ENCODE data around the gene AGMO.

GRCh38 chr7:15508258-15508657, 53.6 kb downstream of the AGMO start:
- TF ChIP-seq RAD21 (IDR thresholded peaks at IDR 0.05) (no peak), CTCF (IDR thresholded peaks at IDR 0.05; ENCODE audit: low read depth, low read length, missing input control) (no peak), YY1 (IDR thresholded peaks at IDR 0.05) (no peak), RXRA (IDR thresholded peaks at IDR 0.05) (no peak), TAF1 (conservative IDR thresholded peaks at IDR 0.05) (no peak), GABPA (IDR thresholded peaks at IDR 0.05 in 1 of 2, conservative IDR thresholded peaks at IDR 0.05 in 1 of 2) (no peak), MAX (IDR thresholded peaks at IDR 0.05) (no peak), JUND (IDR thresholded peaks at IDR 0.05) (no peak), SP1 (IDR thresholded peaks at IDR 0.05) (no peak), HNF4G (IDR thresholded peaks at IDR 0.05) (no peak)
- TF ChIP-seq, protein P1, sequence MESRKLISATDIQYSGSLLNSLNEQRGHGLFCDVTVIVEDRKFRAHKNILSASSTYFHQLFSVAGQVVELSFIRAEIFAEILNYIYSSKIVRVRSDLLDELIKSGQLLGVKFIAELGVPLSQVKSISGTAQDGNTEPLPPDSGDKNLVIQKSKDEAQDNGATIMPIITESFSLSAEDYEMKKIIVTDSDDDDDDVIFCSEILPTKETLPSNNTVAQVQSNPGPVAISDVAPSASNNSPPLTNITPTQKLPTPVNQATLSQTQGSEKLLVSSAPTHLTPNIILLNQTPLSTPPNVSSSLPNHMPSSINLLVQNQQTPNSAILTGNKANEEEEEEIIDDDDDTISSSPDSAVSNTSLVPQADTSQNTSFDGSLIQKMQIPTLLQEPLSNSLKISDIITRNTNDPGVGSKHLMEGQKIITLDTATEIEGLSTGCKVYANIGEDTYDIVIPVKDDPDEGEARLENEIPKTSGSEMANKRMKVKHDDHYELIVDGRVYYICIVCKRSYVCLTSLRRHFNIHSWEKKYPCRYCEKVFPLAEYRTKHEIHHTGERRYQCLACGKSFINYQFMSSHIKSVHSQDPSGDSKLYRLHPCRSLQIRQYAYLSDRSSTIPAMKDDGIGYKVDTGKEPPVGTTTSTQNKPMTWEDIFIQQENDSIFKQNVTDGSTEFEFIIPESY (IDR thresholded peaks at IDR 0.05): no peak
- TF ChIP-seq, protein P2, sequence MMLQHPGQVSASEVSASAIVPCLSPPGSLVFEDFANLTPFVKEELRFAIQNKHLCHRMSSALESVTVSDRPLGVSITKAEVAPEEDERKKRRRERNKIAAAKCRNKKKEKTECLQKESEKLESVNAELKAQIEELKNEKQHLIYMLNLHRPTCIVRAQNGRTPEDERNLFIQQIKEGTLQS (IDR thresholded peaks at IDR 0.05): no peak
- TF ChIP-seq, protein P3, sequence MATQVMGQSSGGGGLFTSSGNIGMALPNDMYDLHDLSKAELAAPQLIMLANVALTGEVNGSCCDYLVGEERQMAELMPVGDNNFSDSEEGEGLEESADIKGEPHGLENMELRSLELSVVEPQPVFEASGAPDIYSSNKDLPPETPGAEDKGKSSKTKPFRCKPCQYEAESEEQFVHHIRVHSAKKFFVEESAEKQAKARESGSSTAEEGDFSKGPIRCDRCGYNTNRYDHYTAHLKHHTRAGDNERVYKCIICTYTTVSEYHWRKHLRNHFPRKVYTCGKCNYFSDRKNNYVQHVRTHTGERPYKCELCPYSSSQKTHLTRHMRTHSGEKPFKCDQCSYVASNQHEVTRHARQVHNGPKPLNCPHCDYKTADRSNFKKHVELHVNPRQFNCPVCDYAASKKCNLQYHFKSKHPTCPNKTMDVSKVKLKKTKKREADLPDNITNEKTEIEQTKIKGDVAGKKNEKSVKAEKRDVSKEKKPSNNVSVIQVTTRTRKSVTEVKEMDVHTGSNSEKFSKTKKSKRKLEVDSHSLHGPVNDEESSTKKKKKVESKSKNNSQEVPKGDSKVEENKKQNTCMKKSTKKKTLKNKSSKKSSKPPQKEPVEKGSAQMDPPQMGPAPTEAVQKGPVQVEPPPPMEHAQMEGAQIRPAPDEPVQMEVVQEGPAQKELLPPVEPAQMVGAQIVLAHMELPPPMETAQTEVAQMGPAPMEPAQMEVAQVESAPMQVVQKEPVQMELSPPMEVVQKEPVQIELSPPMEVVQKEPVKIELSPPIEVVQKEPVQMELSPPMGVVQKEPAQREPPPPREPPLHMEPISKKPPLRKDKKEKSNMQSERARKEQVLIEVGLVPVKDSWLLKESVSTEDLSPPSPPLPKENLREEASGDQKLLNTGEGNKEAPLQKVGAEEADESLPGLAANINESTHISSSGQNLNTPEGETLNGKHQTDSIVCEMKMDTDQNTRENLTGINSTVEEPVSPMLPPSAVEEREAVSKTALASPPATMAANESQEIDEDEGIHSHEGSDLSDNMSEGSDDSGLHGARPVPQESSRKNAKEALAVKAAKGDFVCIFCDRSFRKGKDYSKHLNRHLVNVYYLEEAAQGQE (IDR thresholded peaks at IDR 0.05): no peak

Measured in liver (tissue), 3 donors.